HG03108 (cell line): Measurements from ENCODE around the gene SNX2.

ENCODE experiments used
- ATAC-seq: cut with Tn5 transposase; IDR thresholded peaks from one replicate; pipeline ENCODE4 v1.9.1; 2021; ENCODE audit warnings: moderate library complexity; ENCODE audit not compliant: unreplicated experiment

Gene SNX2

DNA sequence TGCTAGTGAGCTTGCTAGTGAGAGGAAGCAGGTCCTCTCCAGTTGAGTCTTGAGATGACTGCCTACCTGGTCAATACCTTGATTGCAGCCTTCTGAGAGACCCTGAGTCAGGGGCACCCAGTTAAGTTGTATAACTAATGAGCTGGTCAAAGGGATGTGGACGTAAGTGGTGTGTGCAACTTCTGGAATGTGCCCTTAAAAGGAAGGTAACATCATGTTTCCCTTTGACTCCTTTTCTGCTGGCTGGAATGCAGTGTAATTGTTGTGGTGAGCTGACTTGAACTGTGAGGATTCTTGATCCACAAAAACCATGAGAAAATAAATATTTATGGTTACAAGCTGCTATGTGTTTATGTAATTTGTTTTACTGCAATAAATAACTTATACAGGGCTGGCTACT is 2.4 kb upstream of the SNX2 start:
- no peak for ATAC-seq

DNA sequence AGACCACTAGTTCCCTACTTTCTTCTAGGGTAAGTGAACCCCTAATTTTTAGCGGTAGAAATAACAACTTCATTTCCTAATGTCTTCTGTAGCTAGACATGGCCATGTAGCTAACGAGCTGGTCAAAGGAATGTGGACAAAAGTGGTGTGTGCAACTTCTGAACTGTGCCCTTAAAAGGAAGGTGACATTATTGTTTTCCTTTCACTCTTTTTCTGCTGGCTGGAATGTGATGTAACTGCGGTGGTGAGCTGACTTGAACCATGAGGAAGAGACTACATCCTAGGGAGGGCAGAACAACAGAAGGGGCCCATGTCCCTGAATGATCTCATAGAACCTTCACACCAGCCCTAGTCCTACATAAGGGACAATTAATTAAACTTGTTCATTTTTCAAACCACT is 1.3 kb upstream of the SNX2 start:
- no peak for ATAC-seq

GRCh38 chr5:122774519-122774860 is 390 bp upstream of the SNX2 start:
- ATAC-seq, result peak; percentile 22

GRCh38 chr5:122775550-122776542 is 966 bp downstream of the SNX2 start:
- no peak for ATAC-seq

DNA sequence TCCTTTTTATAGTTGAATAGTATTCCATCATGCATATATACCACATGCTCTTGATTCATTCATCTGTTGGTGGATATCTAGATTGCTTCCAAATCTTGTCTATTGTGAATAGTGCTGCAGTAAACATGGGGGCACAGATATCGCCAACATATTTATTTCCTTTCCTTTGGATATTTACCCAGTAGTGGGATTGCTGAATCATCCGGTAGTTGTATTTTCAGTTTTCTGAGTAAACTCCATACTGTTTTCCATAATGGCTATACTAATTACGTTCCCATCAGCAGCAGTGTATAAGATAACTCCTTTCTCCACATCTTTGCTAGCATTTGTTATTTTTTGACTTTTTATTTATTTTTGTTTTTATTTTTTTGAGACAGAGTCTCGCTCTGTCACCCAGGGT is 3.3 kb downstream of the SNX2 start:
- ATAC-seq, result no peak

DNA sequence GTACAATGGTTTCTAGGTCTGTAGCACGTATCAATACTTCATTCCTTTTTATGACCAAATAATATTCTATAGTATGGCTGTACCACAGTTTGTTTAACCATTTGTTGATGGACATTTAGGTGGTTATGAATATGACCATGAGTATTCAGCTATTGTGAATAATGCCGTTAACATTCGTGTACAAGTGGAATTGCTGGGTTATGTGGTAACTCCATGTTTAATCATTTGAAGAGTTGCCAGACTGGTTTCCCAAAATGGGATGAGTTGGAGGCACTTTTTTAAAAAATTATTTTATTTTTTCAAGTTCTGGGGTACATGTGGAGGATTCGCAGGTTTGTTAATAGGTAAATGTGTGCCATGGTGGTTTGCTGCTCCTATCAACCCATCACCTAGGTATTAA is 4.6 kb downstream of the SNX2 start:
- ATAC-seq, result no peak

- no peak for ATAC-seq
Observed at GRCh38 chr5:122780296-122780695, 5.4 kb downstream of the SNX2 start.

DNA sequence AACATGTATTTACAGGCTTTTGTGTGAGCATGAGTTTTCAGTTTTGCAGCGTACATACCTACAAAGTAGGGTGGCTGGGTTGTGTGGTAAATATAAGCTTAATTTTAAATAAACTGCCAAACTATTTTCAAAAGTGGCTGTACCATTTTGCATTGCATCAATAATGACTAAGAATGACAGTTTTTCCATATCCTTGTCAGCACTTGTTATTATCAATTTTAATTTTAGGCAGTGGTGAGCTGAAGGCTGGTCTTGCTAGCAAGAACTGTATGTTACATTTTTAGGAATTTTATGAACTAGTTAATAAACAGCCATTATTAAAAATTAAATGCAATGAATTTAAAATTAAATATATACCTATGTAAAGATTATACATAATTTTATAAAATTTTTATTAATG is 6.6 kb downstream of the SNX2 start:
- ATAC-seq, result no peak

GRCh38 chr5:122785294-122785693 is 10.4 kb downstream of the SNX2 start:
- no peak for ATAC-seq

- no peak for ATAC-seq
Observed at GRCh38 chr5:122788371-122788770, 13.5 kb downstream of the SNX2 start.

DNA sequence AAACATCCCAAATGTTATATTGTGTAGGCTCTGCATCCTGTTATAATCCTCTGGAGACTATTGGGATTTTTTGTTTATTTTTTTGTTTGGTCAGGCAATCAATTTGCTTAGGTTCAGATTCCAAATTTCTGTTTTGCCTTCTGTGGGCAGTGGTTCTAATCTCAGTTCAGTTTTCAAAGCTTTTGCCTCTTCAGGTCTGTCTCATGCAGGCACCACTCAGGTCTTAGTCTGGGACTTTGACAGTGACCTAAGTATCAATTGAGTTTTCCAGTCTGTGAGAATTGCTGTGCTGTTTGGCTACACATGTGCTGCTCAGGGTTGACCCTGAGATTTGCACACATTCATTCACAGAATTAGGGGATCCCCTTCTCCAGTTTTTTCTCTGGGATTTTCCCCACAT is 14.1 kb downstream of the SNX2 start:
- no peak for ATAC-seq

DNA sequence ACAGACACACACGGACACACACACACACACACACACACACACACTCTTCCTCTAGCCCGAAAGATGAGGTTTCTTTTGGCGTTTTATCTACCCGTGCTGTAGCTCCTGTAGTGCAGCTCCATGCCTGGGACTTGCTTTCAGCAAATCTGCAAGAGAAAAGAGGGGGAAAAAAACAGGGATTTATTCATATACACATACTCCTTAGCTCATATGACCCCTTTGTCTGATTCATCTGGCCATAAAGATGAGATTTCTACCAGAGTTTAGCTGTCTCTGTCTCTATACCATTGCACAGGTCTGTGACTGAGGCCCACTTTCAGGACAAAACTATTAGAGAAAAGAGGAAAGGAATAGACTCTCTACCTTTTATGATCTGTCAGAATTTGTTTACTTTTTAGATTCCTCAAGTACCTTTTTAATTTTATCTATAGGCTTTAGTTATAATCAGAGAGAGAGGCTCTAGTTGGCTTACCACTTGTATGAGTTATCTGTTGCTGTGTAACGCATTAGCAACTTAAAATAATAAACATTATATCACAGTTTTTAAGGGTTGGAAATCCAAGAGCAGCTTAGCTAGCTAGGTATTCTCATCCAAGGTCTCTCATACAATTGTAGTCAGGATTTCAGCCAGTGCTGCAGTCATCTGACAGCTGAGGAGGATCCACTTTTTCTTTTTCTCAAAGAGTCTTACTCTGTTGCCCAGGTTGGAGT is 14.7 kb downstream of the SNX2 start:
- ATAC-seq, result no peak

GRCh38 chr5:122790354-122791103 is 15.6 kb downstream of the SNX2 start:
- ATAC-seq, result no peak

DNA sequence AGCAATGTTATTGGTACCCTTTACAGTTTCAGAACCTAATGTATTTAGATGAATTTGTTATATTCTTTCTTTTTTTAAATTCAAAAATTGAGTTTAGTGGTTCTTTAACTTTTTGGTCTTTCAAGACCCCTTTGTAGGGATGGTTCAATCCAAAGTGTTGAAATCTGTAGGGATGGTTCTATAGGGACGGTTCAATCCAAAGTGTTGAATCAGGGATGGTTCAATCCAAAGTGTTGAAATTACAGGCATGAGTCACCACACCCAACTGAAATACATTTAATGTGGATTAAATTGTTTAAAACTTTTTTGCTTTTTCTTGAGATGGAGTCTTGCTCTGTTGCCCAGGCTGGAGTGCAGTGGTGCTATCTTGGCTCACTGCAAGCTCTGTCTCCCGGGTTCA is 30.6 kb downstream of the SNX2 start:
- no peak for ATAC-seq

DNA sequence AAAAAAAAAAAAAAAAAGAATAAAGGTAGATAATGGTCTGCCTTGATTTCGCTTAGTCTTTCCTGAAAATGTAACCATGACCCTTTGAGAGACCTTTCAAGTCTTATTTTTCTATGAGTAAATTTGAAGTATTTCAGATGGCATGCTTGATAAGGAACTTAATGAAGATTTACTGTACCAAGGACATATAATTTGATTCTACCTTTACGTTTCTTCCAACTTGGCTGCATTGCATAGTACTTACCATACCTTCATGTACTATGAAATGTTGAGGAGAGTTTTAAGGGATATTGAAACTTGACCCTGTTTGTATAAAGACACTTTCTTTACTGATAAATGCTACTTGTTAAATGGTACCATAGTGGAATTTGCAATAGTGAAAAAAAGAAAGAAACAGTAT is 35.5 kb downstream of the SNX2 start:
- no peak for ATAC-seq

DNA sequence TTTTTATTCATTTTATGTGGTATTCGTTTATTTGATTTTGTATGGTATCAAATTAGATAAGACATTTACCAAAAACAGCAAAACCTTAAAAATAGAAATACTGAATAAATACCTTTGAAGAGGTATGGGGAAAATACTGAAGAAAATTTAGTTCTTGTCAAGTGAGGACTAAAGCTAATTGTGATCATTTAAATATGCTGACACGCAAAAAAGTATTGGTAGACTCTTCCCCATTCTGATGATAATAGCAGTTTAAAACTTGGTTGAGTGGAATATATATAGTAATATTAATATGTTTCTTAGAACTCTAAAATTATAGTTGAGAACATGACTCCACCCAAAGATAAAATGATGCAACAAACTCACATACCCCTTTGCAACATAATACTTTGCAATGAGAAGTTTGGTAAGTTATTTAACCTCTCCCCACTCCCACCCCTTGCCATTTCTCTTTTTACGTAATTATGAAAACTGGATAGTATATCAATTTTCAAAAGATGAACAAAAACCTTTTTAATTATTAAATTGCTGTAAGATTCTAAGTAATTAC is 40.4 kb downstream of the SNX2 start:
- ATAC-seq, result no peak

- no peak for ATAC-seq
Observed at GRCh38 chr5:122816756-122817155, 41.9 kb downstream of the SNX2 start.

DNA sequence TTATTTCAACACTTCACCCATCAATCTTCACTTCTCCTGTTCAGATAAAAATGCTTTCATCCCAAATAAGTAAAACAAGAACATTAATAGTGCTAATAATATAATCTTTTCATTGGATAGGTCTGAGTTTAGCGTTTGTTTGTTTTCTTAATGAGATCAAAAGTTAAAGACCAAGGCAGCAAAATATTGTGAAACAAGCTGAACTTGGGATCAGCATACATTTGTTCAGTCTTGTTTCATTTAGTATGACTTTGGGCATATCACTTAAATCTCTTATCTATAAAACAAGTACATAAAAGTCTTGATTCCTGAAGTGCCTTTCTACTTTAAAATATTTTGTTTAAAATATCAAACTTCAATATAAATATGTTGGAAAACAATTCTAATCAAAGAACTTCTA is 57.1 kb downstream of the SNX2 start:
- no peak for ATAC-seq

DNA sequence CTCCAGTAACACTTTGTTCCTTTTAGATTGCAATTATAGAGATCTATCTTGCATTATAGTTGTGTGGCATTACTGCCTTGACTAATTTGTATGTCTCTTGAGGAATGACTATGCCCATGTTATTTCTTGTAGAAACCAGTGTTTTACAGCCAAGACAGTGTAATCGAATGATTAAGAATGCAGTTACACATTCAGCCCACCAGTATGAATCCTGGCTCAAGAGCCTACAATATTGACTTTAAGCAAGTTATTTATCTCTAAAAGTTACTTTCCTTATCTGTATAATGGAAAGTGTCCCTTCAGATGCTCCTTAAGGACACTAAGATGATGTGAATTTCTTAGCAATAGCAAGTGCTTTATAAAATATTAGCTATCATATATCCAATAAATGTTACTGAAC is 60.8 kb downstream of the SNX2 start:
- no peak for ATAC-seq

GRCh38 chr5:122836947-122837346 is 62.1 kb downstream of the SNX2 start:
- no peak for ATAC-seq

GRCh38 chr5:122839731-122840130 is 64.9 kb downstream of the SNX2 start:
- no peak for ATAC-seq
